Kidney tubule cell (primary cell): ENCODE measurements around the gene PARD3.
A peak's percentile ranks its signal among the peaks of the same experiment; 100 is the strongest.
"Not testable (repeated sequence)": the region's sequence is repeated elsewhere in the genome, so short reads cannot be mapped to it uniquely, and the experiment has no call there.

Experiments
- DNase-seq: peaks from one replicate; pipeline ENCODE4 v3.0.0-alpha.2; 2018; ENCODE audit warnings: low spot score

The PARD3 gene

DNA sequence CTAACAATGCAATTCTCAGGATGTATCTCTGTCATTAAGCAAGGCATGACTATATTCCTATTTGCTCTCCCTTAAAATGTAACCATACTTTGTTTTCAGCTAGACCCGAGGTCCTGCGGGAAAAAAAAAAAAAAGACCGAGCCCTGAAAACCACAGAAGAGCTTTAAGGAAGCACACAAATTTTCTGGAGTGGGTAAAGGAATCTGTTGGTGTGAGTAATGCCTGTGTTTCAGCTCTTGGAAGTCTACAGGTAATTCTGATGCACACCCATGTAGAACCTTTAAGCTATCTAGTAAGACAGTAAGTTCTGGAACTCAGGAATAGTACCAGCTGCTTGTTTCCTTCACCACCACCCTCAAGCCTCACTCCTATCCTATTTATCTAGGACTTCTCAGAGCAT lies 351.1 kb downstream of the PARD3 start:
- peak; percentile 33 for DNase-seq

DNA sequence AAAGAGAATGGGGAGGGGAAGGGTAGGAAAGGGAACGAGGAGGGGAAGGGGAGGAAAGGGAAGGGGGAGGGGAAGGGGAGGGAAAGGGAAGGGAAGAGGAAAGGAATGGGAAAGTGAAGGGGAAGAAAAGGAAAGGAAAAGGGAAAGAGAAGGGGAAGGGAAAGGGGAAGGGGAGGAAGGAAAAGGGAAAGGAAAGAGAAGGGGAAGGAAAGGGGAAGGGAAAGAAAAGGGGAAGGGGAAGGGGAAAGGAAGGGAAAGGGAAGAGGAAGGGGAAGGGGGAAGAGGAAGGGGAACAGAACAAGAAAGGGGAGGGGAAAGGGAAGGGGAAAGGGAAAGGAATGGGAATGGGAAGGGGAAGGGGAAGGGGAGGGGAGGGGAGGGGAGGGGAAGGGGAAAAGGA lies 352.1 kb downstream of the PARD3 start:
- no peak for DNase-seq

DNA sequence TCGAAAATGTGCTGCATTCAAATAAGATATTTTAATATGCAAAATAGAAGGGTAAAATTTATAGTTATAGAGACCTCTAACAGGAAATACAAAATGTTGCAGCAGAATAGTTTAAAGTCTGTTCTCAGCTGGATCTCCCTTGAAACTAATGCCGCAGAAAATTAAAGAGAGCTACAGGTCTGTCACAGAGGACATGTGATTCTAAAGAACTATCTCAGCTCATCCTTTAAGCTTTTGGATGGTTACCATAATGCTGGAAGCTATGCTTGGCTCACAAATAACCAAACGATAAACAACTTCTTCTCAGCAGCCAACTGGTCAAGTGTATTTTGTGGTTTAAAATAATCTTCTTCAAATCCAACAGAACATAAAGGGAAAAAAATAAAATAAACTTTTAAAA lies 353.0 kb downstream of the PARD3 start:
- DNase-seq, result no peak

DNA sequence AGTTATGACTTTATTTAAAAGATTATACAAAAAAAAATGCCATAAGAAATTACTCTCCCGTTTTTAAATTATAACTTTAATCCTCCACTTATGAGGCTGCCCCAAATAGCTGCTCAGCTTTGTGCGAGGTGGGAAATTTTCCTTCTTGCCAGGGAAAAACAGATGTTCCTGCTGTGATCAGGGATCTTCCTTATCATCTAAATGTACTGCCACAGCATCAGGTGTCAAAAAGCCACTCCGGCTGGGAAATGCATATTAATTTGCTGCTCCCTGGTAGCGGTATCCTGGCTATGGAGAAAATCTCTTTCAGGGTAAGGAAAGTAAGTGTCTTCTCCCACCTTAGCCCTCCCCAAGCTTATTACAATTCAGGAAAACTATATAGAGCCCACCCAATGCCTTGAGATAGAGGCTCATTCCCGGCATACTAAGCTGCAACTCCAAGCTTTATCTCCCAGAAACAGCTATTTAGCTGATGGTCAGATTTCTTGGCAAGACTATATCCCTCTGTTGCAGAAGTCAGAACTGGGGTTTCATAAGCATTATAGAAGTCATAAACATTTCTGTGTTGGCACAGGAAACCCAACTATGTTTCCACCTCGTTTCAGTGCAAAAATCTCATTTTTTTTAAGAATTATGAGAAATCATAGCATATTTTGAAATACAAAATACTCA lies 360.4 kb downstream of the PARD3 start:
- no peak for DNase-seq

DNA sequence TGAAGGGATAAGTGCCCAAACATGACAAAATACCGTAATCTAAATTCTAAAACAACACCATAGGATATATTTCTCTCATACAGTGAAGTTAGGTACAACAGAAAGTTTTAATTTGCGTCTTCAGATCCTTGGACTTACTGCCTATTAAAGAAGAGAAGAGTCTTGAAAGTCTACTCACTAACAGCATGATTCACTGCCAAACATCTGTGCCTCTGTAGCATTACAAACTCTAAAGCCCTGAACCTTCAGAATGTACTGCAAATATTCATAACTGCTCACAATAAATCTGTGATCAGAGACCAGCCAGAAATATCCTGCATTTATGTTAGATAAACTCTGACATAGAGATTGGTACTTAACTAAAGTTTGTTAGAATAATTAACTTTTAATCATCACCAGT lies 365.3 kb downstream of the PARD3 start:
- no peak for DNase-seq

DNA sequence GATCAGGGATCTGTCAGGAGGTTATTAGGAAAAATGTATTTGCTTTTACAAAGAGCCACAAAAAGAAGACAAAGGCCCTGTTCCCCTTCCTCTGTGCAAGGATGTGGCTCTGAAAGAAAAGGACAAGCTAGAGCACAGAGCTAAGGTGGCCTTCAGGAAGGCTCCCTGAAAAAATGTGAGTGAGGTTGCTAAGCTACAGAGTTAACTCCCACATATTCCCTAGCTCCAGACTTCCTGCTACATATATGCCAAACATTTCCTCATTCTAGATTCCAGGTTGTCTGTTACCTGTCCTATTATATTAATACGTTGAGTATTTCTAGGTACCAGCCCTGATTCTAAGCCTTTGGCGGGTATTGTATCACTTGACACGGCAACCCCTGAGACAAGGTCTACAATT lies 369.0 kb downstream of the PARD3 start:
- peak; percentile 62 for DNase-seq

DNA sequence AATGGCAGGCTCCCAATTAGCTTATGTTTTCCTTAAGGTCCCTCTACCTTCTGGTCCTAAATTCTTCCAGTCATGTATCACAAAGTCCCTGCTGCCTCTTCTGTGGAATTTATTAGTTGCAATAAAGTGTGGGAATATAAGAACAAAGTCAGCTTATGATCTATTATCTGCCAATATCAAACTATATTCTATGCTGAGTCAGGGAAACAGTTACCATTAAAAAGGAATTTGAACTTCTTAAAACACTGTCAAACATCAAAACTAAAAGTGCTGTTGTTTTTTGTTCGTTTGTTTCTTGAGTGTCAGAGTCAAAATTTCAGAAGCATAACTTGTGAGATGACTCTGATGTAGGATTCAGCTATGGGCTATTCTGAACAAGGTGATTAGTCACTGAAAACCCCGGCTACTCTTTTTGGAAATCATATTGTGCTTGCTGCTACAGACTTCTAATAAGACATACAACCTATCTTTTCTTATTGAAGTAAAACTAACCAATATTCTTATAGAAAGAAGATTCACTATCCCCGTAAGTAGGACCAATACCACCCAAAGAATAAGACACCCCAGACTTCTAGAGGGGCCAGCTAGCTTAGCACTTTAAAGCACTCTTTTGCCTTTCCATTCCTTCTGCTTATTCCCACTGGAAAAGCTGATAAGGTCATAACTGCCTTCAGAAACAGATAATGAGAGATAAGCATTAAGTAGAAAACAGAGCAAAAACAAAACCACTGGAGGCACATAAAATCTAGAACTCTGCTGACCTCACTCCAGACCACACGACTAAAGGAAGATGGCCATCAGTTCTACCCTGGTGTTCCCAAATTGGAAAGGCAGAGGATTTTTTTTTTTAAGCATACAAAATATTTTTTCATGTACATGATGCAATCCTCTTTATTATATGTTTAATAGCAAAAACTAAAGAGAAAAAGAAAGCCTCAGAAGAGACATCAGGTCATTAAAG lies 370.6 kb downstream of the PARD3 start:
- DNase-seq, result no peak

DNA sequence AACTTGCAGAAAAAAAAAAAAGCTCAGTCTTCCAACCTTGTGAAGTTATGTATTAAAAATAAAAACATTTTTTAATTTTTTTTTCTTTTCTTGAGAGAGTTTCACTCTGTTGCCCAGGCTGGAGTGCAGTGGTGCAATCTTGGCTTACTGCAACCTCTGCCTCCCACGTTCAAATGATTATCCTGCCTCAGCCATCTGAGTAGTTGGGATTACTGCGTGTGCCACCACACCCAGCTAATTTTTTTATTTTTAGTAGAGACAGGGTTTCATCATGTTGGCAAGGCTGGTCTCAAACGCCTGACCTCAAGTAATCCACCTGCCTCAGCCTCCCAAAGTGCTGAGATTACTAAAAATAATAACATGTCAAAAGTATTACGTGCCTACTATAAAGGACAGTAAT lies 375.7 kb downstream of the PARD3 start:
- not testable (repeated sequence) for DNase-seq

DNA sequence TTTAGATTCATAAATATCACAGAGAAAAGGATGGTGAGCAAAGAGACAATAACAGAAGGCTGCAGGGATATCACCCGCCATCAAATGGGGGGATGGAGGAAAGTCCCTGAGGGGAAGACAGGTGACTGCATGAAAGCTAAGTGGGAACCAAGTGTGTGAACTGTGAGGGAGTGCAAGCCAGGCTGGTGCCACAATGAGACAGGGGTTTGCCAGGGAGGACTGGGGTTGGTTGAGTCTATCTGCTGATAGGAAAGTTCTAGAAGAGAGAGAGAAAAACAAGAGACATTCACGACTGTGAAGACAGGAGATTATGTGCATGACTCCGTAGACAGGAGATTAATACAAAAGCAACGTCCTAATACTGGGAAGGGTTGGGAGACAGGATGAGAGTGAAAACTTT lies 376.4 kb downstream of the PARD3 start:
- DNase-seq, result no peak

DNA sequence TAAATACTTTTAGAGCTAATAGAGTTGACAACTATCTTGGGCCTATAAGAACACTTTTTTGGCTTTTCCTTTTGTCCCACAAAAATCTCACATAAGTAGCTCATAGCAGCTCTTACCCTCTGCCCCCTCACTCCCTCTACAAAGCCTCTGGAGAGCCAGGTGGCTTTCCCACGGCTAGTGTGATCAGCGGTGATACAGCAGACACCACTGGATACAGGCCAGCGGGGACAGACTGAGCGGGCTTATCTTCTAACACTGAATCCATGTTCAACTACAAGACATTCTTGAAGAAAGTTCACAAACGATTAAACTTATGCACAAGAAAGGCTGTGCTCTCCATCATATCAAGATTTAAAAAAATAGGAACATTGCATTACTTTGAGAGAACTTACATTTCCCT lies 377.2 kb downstream of the PARD3 start:
- DNase-seq, result no peak

DNA sequence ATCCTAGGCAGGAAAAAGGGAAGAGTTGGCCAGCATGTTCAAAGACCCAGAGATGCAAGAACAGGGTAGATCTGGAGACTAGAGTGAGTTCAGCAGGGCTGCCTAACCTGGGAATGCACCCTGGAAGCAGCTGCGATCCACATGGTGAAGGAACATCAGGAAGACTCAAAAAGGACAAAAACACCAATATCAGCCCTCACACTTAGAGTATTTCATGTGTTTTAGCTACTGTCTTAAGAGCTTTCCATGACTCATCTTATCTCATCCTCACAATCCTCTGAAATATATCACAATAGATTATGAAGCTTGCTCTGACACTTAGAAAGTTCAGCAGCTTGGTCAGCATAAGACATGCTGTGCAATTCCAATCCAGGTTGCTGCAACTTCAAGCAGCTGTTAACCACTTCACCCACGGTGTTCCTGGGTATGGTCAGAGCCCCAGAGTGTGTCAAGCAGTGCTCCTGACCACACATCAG lies 380.9 kb downstream of the PARD3 start:
- DNase-seq, result peak; percentile 27

DNA sequence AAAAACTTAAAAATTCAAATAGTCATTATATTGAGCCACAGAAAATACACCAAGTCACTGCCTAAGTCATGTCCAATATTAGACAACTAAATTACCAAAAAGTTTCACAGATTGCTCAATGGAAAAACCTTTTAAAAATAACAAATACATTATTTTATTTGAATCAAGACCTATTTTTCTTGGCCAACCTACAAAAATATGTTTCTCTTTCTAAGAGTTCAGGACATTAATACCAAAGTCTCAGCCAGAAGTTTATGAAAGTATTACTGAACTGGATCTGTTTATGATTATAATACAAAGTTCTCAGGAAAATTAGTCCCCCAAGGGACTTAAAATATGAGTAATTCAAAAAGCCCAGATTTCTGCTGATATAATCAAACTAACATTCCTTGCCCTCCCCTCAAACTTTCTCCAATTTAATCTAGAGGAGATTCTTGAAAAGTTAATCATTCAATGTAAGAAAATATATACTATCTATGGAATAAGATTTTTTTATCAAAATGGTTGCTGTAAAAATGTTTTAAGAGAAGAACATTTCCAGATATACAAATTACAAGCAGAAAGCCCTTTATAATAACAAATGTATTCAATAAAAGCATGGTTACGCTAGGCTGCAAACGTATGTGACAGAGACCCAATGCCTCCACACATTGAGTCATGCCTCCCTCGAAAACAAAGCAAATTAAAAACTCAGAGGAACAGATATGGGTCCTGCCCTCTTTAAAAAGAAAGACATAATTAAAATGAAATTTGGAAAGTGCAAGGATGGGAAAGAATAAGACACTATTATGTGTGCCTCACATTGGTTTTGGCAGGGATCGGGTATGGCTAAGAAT lies 381.6 kb downstream of the PARD3 start:
- no peak for DNase-seq

DNA sequence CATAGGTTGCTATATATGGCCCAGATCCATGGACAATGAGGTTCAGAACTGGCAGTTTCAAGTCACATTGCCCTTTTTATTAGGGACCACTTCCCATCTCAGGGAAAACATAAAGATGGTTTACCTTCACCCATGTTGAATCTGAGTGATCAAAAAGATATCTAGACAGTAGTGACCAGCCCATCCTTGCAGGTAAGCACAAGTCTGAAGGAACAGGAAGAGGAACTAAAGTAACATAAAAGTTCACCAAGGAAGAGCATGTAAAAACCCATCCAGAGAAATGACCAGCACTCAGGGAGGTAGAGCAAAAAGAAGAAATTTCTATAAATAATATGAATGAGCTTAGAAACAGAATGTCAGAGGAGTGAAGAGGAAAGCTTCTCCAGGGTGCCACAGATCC lies 382.5 kb downstream of the PARD3 start:
- no peak for DNase-seq

DNA sequence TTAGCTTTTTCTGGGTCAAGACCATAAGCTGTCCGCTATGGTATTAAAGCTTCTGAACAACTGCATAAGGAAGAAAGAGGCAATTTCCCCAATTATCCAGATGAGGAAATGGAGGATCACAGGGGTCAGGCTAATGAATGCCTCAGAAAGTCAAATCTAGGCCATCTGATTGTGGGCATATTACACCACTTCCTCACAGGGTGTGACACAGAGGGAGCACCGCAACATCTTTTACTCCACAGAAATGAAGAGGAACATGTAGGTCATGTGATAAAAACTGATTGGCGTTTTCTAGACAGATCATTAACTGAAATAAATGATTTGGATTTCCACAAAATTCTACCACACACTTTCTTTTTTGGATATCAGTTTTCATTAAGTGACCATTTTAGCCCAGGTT lies 384.4 kb downstream of the PARD3 start:
- DNase-seq, result no peak

DNA sequence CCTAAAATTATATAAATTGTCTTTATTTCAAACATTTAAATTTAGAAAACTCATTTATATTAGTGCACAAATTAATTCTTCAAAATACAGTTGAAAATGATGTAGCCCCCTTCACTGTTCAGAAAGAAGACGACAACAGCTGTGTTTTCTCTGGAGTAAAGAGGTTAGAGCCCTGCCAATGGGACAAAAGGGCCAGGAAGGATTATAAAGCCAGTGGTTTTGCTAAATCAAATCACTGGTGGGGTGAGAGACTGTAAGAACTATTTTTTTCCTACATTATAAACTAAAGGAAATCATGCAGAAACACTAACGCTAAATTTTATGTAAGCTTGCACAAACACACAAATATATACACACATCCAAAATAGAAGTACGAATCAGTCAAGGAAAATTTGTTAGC lies 386.6 kb downstream of the PARD3 start:
- no peak for DNase-seq

DNA sequence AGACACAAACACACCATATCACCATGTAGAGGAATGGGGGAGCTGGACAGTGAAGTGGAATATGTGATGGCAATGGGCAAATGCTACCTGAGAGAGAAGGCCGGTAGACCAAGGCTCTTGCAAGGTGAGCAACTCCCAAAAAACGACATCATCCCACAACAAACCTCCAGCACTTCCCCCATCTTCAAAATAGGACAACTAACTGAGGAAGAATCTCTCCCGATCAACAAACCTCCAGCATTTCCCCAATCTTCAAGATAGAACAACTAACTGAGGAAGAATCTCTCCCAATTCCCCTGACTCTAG lies 387.2 kb downstream of the PARD3 start:
- no peak for DNase-seq

DNA sequence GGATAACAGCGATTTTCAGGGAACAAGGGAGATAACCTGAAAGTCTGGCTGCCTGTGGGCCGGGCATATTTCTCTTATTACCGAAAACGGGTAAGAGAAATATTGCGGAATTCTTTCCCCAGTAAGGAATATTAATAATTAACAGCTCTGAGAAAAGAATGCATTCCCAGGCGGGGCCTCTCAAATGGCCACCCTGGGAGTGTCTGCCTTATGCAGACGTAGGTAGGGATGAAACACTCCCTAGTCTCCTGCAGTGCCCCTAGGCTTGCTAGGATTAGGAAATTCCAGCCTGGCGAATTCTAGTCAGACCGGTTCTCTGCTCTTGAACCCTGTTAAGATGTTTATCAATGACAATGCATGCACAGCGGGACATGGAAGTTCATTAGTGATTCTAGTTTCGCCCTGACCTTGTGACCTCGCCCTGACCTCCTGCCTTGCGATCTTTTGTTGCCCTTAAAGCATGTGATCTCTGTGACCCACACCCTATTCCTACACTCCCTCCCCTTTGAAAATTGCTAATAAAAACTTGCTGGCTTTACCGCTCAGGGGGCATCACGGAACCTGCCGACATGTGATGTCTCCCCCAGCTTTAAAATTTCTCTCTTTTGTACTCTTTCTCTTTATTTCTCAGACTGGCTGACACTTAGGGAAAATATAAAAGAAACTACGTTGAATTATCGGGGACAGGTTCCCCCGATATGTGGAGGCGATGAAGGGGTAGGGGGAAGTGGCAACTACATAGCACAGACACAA lies 387.8 kb downstream of the PARD3 start:
- peak; percentile 79 for DNase-seq

DNA sequence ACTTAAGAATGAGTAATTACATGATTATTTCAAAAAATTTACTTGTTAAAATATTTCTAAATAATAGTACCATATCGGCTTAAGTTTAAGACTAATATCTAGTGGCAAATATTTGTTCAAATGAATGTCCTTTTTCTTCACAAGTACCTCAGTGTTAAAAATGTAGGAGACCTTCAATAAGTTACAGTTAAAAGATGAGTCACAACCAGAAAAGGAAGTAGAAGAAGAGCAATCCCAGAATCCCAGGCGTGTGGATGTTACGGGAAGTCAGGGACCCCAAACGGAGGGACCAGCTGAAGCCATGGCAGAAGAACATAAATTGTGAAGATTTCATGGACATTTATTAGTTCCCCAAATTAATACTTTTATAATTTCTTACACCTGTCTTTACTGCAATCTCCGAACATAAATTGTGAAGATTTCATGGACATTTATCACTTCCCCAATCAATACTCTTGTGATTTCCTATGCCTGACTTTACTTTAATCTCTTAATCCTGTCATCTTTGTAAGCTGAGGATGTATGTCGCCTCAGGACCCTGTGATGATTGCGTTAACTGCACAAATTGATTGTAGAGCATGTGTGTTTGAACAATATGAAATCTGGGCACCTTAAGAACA lies 388.4 kb downstream of the PARD3 start:
- peak; percentile 55 for DNase-seq

DNA sequence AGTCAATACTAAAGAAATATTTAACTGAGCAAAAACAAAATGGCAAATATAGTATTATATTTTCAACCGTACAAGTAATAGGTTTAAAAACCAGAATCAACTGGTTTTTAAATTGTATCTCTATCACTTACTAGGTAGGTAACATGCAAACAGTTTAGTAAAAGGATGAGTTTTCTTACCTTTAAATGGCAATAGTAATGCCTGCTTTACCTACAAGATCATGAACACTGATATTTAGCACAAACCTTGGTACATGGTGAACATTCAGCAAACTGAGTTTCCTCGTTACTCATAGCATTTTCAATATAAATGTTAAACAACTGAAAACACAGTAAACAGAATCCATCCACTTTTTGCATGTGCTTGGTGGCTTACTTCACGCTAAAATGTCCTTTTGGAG lies 389.1 kb downstream of the PARD3 start:
- no peak for DNase-seq

DNA sequence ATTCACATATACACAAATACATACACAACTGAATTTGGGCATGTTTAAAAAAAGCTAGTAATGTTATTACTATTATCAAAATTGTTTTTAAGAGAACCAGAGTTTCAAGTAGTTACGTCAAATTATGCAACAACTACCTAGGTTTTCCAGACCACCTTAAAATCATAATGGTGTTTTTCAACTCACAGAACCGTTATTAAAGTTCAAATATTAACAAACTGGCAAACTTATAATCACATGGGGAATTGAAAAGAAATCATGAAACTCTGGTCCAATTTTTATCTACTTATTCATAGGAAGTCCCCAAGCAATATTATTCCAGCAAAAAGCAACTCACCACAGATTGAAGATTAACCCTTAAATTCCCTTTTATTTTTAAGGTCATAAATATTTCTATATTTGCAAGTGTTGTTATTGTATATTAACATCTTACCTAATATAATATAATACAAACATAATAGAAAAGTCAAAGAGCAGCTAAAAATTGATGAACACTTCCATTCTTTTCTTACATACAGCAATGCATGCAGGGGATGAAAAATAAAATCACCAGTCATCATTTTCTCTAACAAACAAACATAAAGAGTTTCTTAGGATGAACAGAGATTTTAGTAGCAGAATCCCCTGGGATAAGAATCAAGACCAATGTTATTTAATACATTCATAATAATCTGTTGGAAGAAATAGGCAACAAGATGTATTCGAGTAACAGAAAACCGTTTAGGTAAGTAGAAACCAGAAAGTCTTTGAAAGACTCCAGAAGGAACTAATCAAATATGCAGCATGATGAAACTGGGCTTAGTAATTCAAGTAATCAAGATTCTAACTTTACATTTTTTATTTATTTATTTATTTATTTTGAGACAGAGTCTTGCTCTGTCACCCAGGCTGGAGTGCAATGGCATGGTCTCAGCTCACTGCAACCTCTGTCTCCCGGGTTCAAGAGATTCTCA lies 391.1 kb downstream of the PARD3 start:
- no peak for DNase-seq
